SK-N-SH (cell line): ENCODE data around the gene CELSR1. TPM values are rescaled to one million over a fixed set of nuclear protein-coding genes. Genes with fewer than 3 reads are reported as not detected.

ENCODE experiments used
- CTCF ChIA-PET: fragments of 300-600, 350-600 bp; formaldehyde crosslinking; extraction: SDS; loops from one replicate; lab custom pipeline; 2021; lab: Yijun Ruan, JAX
- POLR2A ChIA-PET: fragments of 350-600 bp; sonication (Branson Sonifier 250); formaldehyde crosslinking; extraction: SDS; loops from one replicate; lab custom pipeline; 2020; ENCODE audit warnings: antibody characterized with exemption, inconsistent platforms; lab: Yijun Ruan, JAX
- DNase-seq: peaks from one replicate; pipeline ENCODE4 v3.0.0; 2012
- H2AFZ ChIP-seq: fragments of 200-600 bp; sonication (generic); 2 replicates; pipeline ENCODE4 v1.8.1; 2016; ENCODE audit warnings: antibody characterized with exemption, mild to moderate bottlenecking, low read depth
- H3F3A ChIP-seq: fragments of 200-600 bp; sonication (generic); replicated peaks from 2 replicates; pipeline ENCODE3; 2016; ENCODE audit warnings: antibody characterized with exemption, mild to moderate bottlenecking; ENCODE audit not compliant: insufficient read depth
- H3K27ac ChIP-seq, 2 experiments: fragments of 200-500 bp in 1 of 2; fragments of 200-600 bp in 1 of 2; sonication (Bioruptor generic) in 1 of 2; sonication (generic), shearing (Covaris generic) in 1 of 2; 2 replicates each; pipeline versions ENCODE4 v1.5.1 to v1.6.1; 2014 to 2016; ENCODE audit warnings: low read depth in 2 of 2, inconsistent platforms in 1 of 2, low read length in 1 of 2, mild to moderate bottlenecking in 1 of 2, mixed read lengths in 1 of 2
- H3K27me3 ChIP-seq: fragments of 200-600 bp; sonication (generic), shearing (Covaris generic); 2 replicates; pipeline ENCODE4 v1.6.1; 2016; ENCODE audit warnings: mixed run types; ENCODE audit not compliant: insufficient read depth
- H3K36me3 ChIP-seq, 2 experiments: fragments of 200-500 bp in 1 of 2; fragments of 200-600 bp in 1 of 2; sonication (Bioruptor generic) in 1 of 2; sonication (generic) in 1 of 2; replicated peaks in 1 of 2; 2 replicates each; pipeline versions ENCODE3 to v1.5.1; 2014 to 2016; ENCODE audit warnings: low read length in 1 of 2, mild to moderate bottlenecking in 1 of 2; ENCODE audit not compliant: insufficient read depth in 2 of 2, control insufficient read depth in 1 of 2
- H3K4me1 ChIP-seq, 2 experiments: fragments of 200-500 bp in 1 of 2; fragments of 200-600 bp in 1 of 2; sonication (Bioruptor generic) in 1 of 2; sonication (generic), shearing (Covaris generic) in 1 of 2; 2 replicates each; pipeline versions ENCODE4 v1.5.1 to v1.6.1; 2014 to 2016; ENCODE audit warnings: low read depth in 1 of 2, low read length in 1 of 2, mixed run types in 1 of 2; ENCODE audit not compliant: insufficient read depth in 2 of 2, control insufficient read depth in 1 of 2
- H3K4me2 ChIP-seq: fragments of 200-600 bp; sonication (generic), shearing (Covaris generic); 2 replicates; pipeline ENCODE4 v1.6.1; 2017; ENCODE audit warnings: mixed run types
- H3K4me3 ChIP-seq, 2 experiments: fragments of 200-500 bp in 1 of 2; fragments of 200-600 bp in 1 of 2; sonication (Bioruptor generic) in 1 of 2; sonication (generic), shearing (Covaris generic) in 1 of 2; 2 replicates each; pipeline versions ENCODE4 v1.5.1 to v1.8.1; 2014 to 2016; ENCODE audit warnings: low read depth in 2 of 2, inconsistent platforms in 1 of 2, low read length in 1 of 2, mild to moderate bottlenecking in 1 of 2, mixed read lengths in 1 of 2, moderate library complexity in 1 of 2
- H3K79me2 ChIP-seq: fragments of 200-600 bp; sonication (generic); 2 replicates; pipeline ENCODE4 v1.8.1; 2017; ENCODE audit warnings: mild to moderate bottlenecking; ENCODE audit not compliant: insufficient read depth
- H3K9ac ChIP-seq: fragments of 200-600 bp; sonication (generic); 2 replicates; pipeline ENCODE4 v1.6.1; 2017; ENCODE audit warnings: mixed run types
- H3K9me2 ChIP-seq: fragments of 200-600 bp; sonication (generic); 2 replicates; pipeline ENCODE4 v1.6.1; 2017; ENCODE audit warnings: mixed run types
- H3K9me3 ChIP-seq: fragments of 200-600 bp; sonication (generic); 2 replicates; pipeline ENCODE4 v1.6.1; 2017; ENCODE audit warnings: mixed run types, mild to moderate bottlenecking, moderate library complexity
- H4K20me1 ChIP-seq: fragments of 200-600 bp; sonication (generic); 2 replicates; pipeline ENCODE4 v1.6.1; 2017; ENCODE audit warnings: mild to moderate bottlenecking, mixed run types; ENCODE audit not compliant: insufficient read depth
- ELF1 ChIP-seq: IDR thresholded peaks from 2 replicates; pipeline ENCODE4 v1.4.0; 2012
- EP300 ChIP-seq, 2 experiments: IDR thresholded peaks; 2 replicates each; pipeline versions ENCODE4 v1.4.0 to v1.6.1; 2012; ENCODE audit warnings: borderline replicate concordance in 1 of 2, low read depth in 1 of 2, low read length in 1 of 2
- FOXM1 ChIP-seq: IDR thresholded peaks from 2 replicates; pipeline ENCODE4 v1.4.0; 2012; ENCODE audit warnings: low read depth, mild to moderate bottlenecking
- GABPA ChIP-seq: IDR thresholded peaks from 2 replicates; pipeline ENCODE4 v1.4.0; 2012; ENCODE audit warnings: low read depth, mild to moderate bottlenecking
- JUND ChIP-seq: IDR thresholded peaks from 2 replicates; pipeline ENCODE4 v1.4.0; 2012
- MXI1 ChIP-seq: IDR thresholded peaks from 2 replicates; pipeline ENCODE4 v1.6.1; 2012; ENCODE audit warnings: mild to moderate bottlenecking, low read depth, low read length, improper control_type of control experiment
- NFIC ChIP-seq: IDR thresholded peaks from 2 replicates; pipeline ENCODE4 v1.4.0; 2012; ENCODE audit warnings: borderline replicate concordance
- NRF1 ChIP-seq: IDR thresholded peaks from 2 replicates; pipeline ENCODE4 v1.6.1; 2012; ENCODE audit warnings: low read depth, mild to moderate bottlenecking, low read length
- POLR2AphosphoS5 ChIP-seq: IDR thresholded peaks from 2 replicates; pipeline ENCODE4 v1.6.1; 2012; ENCODE audit warnings: low read depth, low read length
- RCOR1 ChIP-seq: fragments of 150-350 bp; IDR thresholded peaks from 2 replicates; pipeline ENCODE4 v1.6.1; 2017; ENCODE audit warnings: antibody characterized with exemption, low read length
- RXRA ChIP-seq: IDR thresholded peaks from 2 replicates; pipeline ENCODE4 v1.4.0; 2012; ENCODE audit warnings: low read depth, mild to moderate bottlenecking, borderline replicate concordance
- TCF12 ChIP-seq: IDR thresholded peaks from 2 replicates; pipeline ENCODE4 v1.4.0; 2012
- YY1 ChIP-seq: IDR thresholded peaks from 2 replicates; pipeline ENCODE4 v1.4.0; 2012; ENCODE audit warnings: low read depth, mild to moderate bottlenecking
- WGBS: methylation state at CpG from one replicate; pipeline ENCODE4 v1.1.6; 2017; ENCODE audit warnings: low lambda C conversion rate; 5-methylcytosine and 5-hydroxymethylcytosine counted together
- polyA plus RNA-seq, 3 experiments: library from polyadenylated mRNA; depleted of rRNA; stranded (reverse); fragments of >200 nt; gene quantifications; 2 replicates each; pipeline ENCODE4 v1.2.3, GENCODE V29; 2012
- TF ChIP-seq, protein P1 (sequence below): IDR thresholded peaks from 2 replicates; pipeline ENCODE4 v1.4.0; 2012; ENCODE audit warnings: low read depth
- TF ChIP-seq, protein P2 (sequence below): IDR thresholded peaks from 2 replicates; pipeline ENCODE4 v1.6.1; 2012; ENCODE audit warnings: mild to moderate bottlenecking, low read depth, low read length, moderate library complexity
- TF ChIP-seq, protein P3 (sequence below): IDR thresholded peaks from 2 replicates; pipeline ENCODE4 v1.4.0; 2012; ENCODE audit warnings: low read depth, borderline replicate concordance
- TF ChIP-seq, protein P4 (sequence below): fragments of 200-600 bp; sonication (generic); IDR thresholded peaks from 2 replicates; pipeline ENCODE4 v1.6.1; 2017; ENCODE audit warnings: antibody characterized with exemption, mild to moderate bottlenecking, moderate library complexity
- TF ChIP-seq, protein P5 (sequence below): fragments of 150-350 bp; IDR thresholded peaks from 2 replicates; pipeline ENCODE4 v1.6.1; 2016; ENCODE audit warnings: mild to moderate bottlenecking, low read depth, low read length

The CELSR1 gene
- polyA plus RNA-seq, 1 of the 3 experiments (the other 2 are of a cell fraction) = 5.0 TPM

DNA sequence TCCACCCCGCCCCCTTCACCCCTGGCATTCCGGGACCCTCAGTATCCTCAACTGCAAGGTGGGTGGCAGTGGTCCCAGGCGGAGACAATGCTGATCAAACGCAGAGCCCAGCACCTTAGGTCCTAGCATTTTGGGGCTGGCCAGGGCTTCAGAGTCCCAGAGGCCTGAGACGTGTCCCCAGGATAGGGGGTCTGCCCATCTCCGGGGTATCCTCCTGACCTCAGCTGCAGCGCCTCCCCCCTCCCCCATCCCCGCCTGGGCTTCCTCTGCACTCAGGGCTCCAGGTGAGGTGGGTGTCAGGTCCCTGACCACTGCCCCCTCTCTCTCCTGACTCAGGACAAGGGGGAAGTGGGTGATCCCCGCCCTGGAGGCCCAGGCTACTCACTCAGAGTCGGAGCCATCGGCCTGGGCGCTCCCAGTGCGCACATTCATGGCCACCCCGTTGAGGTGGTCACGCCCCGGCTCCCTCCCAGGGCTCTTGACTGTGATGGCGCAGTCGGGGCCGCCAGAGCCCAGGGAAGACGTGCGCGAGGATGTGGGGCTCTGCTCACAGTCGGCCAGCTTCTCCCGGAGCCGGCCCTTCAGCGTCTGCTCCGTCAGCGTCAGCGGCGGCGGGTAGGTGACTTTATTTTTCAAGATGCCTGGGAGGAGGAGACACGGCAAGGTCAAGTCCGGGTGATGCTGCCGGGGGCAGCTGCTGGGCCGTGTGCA, 173.7 kb downstream of the CELSR1 start:
- Histone ChIP-seq H4K20me1 (no peaks in the 10 kb centered on the region), H3K4me2 (no peak overlapping the region), H3F3A (peaks cover 5% of the 10 kb centered on the region), H2AFZ (no peak overlapping the region), H3K27ac (no peak overlapping the region), H3K27me3 (no peaks in the 10 kb centered on the region), H3K36me3 (no peaks in the 10 kb centered on the region), H3K9me3 (no peaks in the 10 kb centered on the region), H3K4me3 (no peak overlapping the region), H3K9ac (no peak overlapping the region), H3K9me2 (no peaks in the 10 kb centered on the region), H3K4me1 (no peaks in the 10 kb centered on the region), H3K79me2 (no peaks in the 10 kb centered on the region)
- CTCF ChIA-PET = interaction anchor here (1.1 to 1.8 kb wide), 3 partner anchors 9 to 178 kb away, joined by 5 to 8 read pairs (median 6); no protein-coding TSS in a partner anchor
- WGBS = 87% methylated on average over 19 of the region's 35 CpGs
- POLR2A ChIA-PET = no interaction called here
- no peak for TF ChIP-seq GABPA
- no peak for TF ChIP-seq YY1
- no peak for TF ChIP-seq FOXM1
- TF ChIP-seq ELF1 = no peak
- TF ChIP-seq, protein P1, sequence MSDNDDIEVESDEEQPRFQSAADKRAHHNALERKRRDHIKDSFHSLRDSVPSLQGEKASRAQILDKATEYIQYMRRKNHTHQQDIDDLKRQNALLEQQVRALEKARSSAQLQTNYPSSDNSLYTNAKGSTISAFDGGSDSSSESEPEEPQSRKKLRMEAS = no peak
- no peak for TF ChIP-seq POLR2AphosphoS5
- TF ChIP-seq, protein P2, sequence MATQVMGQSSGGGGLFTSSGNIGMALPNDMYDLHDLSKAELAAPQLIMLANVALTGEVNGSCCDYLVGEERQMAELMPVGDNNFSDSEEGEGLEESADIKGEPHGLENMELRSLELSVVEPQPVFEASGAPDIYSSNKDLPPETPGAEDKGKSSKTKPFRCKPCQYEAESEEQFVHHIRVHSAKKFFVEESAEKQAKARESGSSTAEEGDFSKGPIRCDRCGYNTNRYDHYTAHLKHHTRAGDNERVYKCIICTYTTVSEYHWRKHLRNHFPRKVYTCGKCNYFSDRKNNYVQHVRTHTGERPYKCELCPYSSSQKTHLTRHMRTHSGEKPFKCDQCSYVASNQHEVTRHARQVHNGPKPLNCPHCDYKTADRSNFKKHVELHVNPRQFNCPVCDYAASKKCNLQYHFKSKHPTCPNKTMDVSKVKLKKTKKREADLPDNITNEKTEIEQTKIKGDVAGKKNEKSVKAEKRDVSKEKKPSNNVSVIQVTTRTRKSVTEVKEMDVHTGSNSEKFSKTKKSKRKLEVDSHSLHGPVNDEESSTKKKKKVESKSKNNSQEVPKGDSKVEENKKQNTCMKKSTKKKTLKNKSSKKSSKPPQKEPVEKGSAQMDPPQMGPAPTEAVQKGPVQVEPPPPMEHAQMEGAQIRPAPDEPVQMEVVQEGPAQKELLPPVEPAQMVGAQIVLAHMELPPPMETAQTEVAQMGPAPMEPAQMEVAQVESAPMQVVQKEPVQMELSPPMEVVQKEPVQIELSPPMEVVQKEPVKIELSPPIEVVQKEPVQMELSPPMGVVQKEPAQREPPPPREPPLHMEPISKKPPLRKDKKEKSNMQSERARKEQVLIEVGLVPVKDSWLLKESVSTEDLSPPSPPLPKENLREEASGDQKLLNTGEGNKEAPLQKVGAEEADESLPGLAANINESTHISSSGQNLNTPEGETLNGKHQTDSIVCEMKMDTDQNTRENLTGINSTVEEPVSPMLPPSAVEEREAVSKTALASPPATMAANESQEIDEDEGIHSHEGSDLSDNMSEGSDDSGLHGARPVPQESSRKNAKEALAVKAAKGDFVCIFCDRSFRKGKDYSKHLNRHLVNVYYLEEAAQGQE = no peak
- TF ChIP-seq, protein P3, sequence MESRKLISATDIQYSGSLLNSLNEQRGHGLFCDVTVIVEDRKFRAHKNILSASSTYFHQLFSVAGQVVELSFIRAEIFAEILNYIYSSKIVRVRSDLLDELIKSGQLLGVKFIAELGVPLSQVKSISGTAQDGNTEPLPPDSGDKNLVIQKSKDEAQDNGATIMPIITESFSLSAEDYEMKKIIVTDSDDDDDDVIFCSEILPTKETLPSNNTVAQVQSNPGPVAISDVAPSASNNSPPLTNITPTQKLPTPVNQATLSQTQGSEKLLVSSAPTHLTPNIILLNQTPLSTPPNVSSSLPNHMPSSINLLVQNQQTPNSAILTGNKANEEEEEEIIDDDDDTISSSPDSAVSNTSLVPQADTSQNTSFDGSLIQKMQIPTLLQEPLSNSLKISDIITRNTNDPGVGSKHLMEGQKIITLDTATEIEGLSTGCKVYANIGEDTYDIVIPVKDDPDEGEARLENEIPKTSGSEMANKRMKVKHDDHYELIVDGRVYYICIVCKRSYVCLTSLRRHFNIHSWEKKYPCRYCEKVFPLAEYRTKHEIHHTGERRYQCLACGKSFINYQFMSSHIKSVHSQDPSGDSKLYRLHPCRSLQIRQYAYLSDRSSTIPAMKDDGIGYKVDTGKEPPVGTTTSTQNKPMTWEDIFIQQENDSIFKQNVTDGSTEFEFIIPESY = no peak
- DNase-seq = peak; percentile 26

DNA sequence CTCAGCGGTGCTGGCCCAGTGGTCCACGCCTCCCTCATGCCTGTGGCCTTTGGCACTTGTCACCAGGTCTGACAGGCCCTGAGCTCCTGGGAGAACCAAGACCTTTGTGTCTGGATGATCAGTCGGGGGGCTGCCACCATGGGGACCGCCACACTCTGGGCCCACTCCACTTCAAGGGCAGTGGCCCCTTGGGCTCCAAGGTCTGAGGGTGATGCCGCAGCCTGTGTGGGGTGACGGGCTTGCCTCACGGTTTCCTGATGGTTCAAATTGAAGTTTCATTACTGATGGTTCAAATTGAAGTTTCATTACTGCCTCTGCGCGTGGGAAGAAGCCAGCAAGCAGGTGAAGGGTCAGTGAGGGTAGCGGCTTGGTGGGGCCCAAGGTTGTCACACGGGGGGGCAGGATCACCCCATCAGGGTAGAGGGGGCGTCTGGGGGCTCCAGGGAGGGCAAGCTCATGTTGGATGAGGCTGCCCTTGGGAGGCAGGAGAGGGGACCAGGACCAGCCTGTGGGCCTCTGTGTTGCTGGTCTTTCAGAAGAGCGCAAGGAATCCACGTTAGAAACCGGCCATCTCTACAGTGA, 174.4 kb downstream of the CELSR1 start:
- Histone ChIP-seq H3K4me2 (no peak overlapping the region), H3K4me3 (no peak overlapping the region), H3K4me1 (no peaks in the 10 kb centered on the region), H3K79me2 (no peaks in the 10 kb centered on the region), H3K9me3 (no peaks in the 10 kb centered on the region), H3K9me2 (no peaks in the 10 kb centered on the region), H4K20me1 (no peaks in the 10 kb centered on the region), H3K36me3 (no peaks in the 10 kb centered on the region), H3K27ac (no peak overlapping the region), H2AFZ (no peak overlapping the region), H3K27me3 (no peaks in the 10 kb centered on the region), H3K9ac (no peak overlapping the region), H3F3A (peaks cover 5% of the 10 kb centered on the region)
- DNase-seq = no peak
- 90% methylated on average over 13 of the region's 15 CpGs for WGBS
- ChIA-PET POLR2A (no interaction called here), CTCF (interaction anchor here (1.1 to 1.8 kb wide), 2 partner anchors 8 to 179 kb away, joined by 5 to 6 read pairs; no protein-coding TSS in a partner anchor)
- no peak for TF ChIP-seq TCF12
- no peak for TF ChIP-seq RCOR1
- no peak for TF ChIP-seq NRF1
- TF ChIP-seq, protein P4, sequence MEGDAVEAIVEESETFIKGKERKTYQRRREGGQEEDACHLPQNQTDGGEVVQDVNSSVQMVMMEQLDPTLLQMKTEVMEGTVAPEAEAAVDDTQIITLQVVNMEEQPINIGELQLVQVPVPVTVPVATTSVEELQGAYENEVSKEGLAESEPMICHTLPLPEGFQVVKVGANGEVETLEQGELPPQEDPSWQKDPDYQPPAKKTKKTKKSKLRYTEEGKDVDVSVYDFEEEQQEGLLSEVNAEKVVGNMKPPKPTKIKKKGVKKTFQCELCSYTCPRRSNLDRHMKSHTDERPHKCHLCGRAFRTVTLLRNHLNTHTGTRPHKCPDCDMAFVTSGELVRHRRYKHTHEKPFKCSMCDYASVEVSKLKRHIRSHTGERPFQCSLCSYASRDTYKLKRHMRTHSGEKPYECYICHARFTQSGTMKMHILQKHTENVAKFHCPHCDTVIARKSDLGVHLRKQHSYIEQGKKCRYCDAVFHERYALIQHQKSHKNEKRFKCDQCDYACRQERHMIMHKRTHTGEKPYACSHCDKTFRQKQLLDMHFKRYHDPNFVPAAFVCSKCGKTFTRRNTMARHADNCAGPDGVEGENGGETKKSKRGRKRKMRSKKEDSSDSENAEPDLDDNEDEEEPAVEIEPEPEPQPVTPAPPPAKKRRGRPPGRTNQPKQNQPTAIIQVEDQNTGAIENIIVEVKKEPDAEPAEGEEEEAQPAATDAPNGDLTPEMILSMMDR = no peak
- TF ChIP-seq RXRA = no peak
- no peak for TF ChIP-seq EP300 (IDR thresholded peaks at IDR 0.05; ENCODE audit: borderline replicate concordance in 1 of 2, low read depth in 1 of 2, low read length in 1 of 2)
- no peak for TF ChIP-seq NFIC
- no peak for TF ChIP-seq MXI1
- TF ChIP-seq, protein P5, sequence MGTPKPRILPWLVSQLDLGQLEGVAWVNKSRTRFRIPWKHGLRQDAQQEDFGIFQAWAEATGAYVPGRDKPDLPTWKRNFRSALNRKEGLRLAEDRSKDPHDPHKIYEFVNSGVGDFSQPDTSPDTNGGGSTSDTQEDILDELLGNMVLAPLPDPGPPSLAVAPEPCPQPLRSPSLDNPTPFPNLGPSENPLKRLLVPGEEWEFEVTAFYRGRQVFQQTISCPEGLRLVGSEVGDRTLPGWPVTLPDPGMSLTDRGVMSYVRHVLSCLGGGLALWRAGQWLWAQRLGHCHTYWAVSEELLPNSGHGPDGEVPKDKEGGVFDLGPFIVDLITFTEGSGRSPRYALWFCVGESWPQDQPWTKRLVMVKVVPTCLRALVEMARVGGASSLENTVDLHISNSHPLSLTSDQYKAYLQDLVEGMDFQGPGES = no peak
- no peak for TF ChIP-seq JUND
